Measurements from ENCODE around the gene TMEM120B. TPM values are rescaled to one million over a fixed set of nuclear protein-coding genes. Genes with fewer than 3 reads are reported as not detected.
"Not testable (repeated sequence)": the region's sequence is repeated elsewhere in the genome, so short reads cannot be mapped to it uniquely, and the experiment has no call there.

The TMEM120B gene
- total and polyA plus RNA-seq, 4 donors = 1.5 to 12.0 (median 9.1) TPM

DNA sequence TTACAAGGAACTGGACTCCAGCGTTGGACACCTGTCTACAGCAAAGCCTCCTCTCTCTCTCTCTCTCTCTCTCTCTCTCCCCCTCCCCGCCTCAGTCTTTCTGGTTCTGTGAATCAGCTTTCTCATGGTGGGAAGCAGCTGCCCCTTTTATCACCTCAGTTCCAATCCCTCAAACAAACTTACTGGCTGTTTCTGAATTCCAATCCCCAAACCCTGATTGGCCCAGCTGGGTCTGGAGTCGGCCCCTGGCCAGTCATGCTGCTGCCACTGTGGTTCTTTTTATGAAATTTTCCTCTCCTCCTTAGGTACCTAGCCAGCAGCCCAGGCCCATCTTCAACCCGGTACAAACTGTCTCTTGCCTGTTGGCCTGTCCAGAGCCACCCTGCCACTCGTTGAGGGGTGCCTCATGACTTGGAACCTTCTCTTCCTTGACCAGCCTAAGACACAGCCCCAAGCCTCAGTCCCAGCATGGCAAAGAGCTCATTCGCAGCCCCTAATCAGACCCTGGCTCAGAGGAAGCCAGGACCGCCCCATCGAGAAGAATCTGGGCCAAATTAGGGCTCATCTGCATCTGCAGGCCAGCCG lies 33.7 kb upstream of the TMEM120B start:
- Histone ChIP-seq H3K36me3 (ENCODE audit: control insufficient read depth in 1 of 2, insufficient read depth in 2 of 2, low read length in 1 of 2) (no peaks in the 10 kb centered on the region), H3K4me1 (ENCODE audit: control insufficient read depth in 1 of 2, insufficient read depth in 2 of 2, low read length in 2 of 2) (no peaks in the 10 kb centered on the region), H3K4me3 (ENCODE audit: low read length in 2 of 2) (no peak overlapping the region), H3K27me3 (ENCODE audit: control insufficient read depth in 1 of 2, insufficient read depth in 2 of 2, low read length in 1 of 2) (no peaks in the 10 kb centered on the region), H3K9me3 (ENCODE audit: control insufficient read depth, low read length) (no peaks in the 10 kb centered on the region), H3K27ac (ENCODE audit: low read depth in 1 of 2, low read length in 2 of 2) (no peak overlapping the region)
- ATAC-seq (ENCODE audit: low FRiP score) (no peak), DNase-seq (no peak)
- 66 to 76% methylated on average over 9 of the region's 9 CpGs for WGBS, 2 donors
- intact Hi-C loops (cut with DNase I) = loop anchor here (5.0 to 10.0 kb wide), 2 partner anchors 177 to 184 kb away; no protein-coding TSS in a partner anchor

- 60 to 77% methylated on average over 13 of the region's 13 CpGs for WGBS, 2 donors
- intact Hi-C loops (cut with DNase I) = loop anchor here (5.0 to 10.0 kb wide), 4 partner anchors 127 to 187 kb away; no protein-coding TSS in a partner anchor
- not testable (repeated sequence) for H3K4me1 ChIP-seq (ENCODE audit: control insufficient read depth in 1 of 2, insufficient read depth in 2 of 2, low read length in 2 of 2)
These were observed 32.8 kb upstream of the TMEM120B start for GRCh38 chr12:121679661-121680197.

DNA sequence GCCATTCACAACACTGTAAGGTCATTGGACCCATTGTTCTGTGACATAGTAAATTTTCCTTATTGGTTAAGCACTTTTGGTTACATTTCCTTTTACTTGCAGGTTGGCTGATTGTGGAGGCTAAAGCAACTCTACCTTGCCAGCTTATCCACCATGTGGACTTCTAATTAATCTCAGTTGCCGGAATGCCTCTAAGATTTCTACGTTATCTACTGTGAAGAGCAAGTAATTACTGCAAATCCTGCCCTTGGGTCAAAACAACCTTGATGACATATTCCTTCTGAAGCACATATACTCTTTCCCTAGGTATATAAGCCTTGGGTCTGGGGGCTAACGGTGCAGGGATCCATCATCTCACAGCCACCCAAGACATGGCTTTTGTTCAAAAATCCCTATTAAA lies 23.6 kb upstream of the TMEM120B start:
- ATAC-seq (ENCODE audit: low FRiP score) = no peak
- intact Hi-C loops (cut with DNase I) = no loop called here
- 79 to 90% methylated on average over 3 of the region's 3 CpGs for WGBS, 2 donors

More at GRCh38 chr12:121679661-121680197, 32.8 kb upstream of the TMEM120B start:
- not testable (repeated sequence) for ATAC-seq (ENCODE audit: low FRiP score); H3K4me3 ChIP-seq (ENCODE audit: low read length in 2 of 2); H3K27me3 ChIP-seq (ENCODE audit: control insufficient read depth in 1 of 2, insufficient read depth in 2 of 2, low read length in 1 of 2); DNase-seq; H3K9me3 ChIP-seq (ENCODE audit: control insufficient read depth, low read length); H3K36me3 ChIP-seq (ENCODE audit: control insufficient read depth in 1 of 2, insufficient read depth in 2 of 2, low read length in 1 of 2); H3K27ac ChIP-seq (ENCODE audit: low read depth in 1 of 2, low read length in 2 of 2)

GRCh38 chr12:121689430-121689829 lies 23.1 kb upstream of the TMEM120B start:
- WGBS, 2 donors = 89 to 95% methylated on average over 2 of the region's 2 CpGs
- DNase-seq (no peak), ATAC-seq (ENCODE audit: low FRiP score) (no peak)
- Histone ChIP-seq H3K27me3 (ENCODE audit: control insufficient read depth in 1 of 2, insufficient read depth in 2 of 2, low read length in 1 of 2) (no peaks in the 10 kb centered on the region), H3K9me3 (ENCODE audit: control insufficient read depth, low read length) (no peaks in the 10 kb centered on the region), H3K27ac (ENCODE audit: low read depth in 1 of 2, low read length in 2 of 2) (no peak overlapping the region), H3K4me3 (ENCODE audit: low read length in 2 of 2) (no peak overlapping the region), H3K4me1 (ENCODE audit: control insufficient read depth in 1 of 2, insufficient read depth in 2 of 2, low read length in 2 of 2) (no peaks in the 10 kb centered on the region), H3K36me3 (ENCODE audit: control insufficient read depth in 1 of 2, insufficient read depth in 2 of 2, low read length in 1 of 2) (no peaks in the 10 kb centered on the region)
- intact Hi-C loops (cut with DNase I) = no loop called here

More for the DNA sequence above, 23.6 kb upstream of the TMEM120B start:
- Histone ChIP-seq H3K4me1 (ENCODE audit: control insufficient read depth in 1 of 2, insufficient read depth in 2 of 2, low read length in 2 of 2) (no peaks in the 10 kb centered on the region), H3K4me3 (ENCODE audit: low read length in 2 of 2) (no peak overlapping the region), H3K9me3 (ENCODE audit: control insufficient read depth, low read length) (no peaks in the 10 kb centered on the region), H3K27me3 (ENCODE audit: control insufficient read depth in 1 of 2, insufficient read depth in 2 of 2, low read length in 1 of 2) (no peaks in the 10 kb centered on the region), H3K27ac (ENCODE audit: low read depth in 1 of 2, low read length in 2 of 2) (no peak overlapping the region), H3K36me3 (ENCODE audit: control insufficient read depth in 1 of 2, insufficient read depth in 2 of 2, low read length in 1 of 2) (no peaks in the 10 kb centered on the region)
- no peak for DNase-seq

DNA sequence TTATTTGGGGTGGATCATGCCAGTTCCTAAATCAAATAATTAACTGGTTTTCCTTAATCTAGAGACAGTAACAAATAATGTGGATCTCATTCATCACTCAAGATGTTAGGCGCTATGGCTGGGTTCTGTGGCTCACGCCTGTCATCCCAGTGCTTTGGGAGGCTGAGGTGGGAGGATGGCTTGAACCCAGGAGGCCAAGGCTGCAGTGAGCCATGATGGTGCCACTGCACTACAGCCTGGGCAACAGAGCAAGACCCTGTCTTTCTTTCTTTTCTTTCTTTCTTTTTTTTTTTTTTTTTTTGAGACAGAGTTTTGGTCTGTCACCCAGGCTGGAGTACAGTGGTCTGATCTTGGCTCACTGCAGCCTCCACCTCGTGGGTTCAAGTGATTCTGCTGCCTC lies 19.8 kb upstream of the TMEM120B start:
- not testable (repeated sequence) for DNase-seq; ATAC-seq (ENCODE audit: low FRiP score); H3K9me3 ChIP-seq (ENCODE audit: control insufficient read depth, low read length); H3K36me3 ChIP-seq (ENCODE audit: control insufficient read depth in 1 of 2, insufficient read depth in 2 of 2, low read length in 1 of 2); H3K27ac ChIP-seq (ENCODE audit: low read depth in 1 of 2, low read length in 2 of 2); H3K4me1 ChIP-seq (ENCODE audit: control insufficient read depth in 1 of 2, insufficient read depth in 2 of 2, low read length in 2 of 2); H3K4me3 ChIP-seq (ENCODE audit: low read length in 2 of 2); H3K27me3 ChIP-seq (ENCODE audit: control insufficient read depth in 1 of 2, insufficient read depth in 2 of 2, low read length in 1 of 2)
- 75 to 79% methylated on average over 3 of the region's 3 CpGs for WGBS, 2 donors
- intact Hi-C loops (cut with DNase I) = loop anchor here in 1 of 2 donors (10.0 kb wide), 1 partner anchor 202 kb away; no protein-coding TSS in a partner anchor

GRCh38 chr12:121693155-121693687 lies 19.3 kb upstream of the TMEM120B start:
- no peak for DNase-seq
- Histone ChIP-seq H3K27ac (ENCODE audit: low read depth in 1 of 2, low read length in 2 of 2) (no peak overlapping the region), H3K27me3 (ENCODE audit: control insufficient read depth in 1 of 2, insufficient read depth in 2 of 2, low read length in 1 of 2) (no peaks in the 10 kb centered on the region), H3K9me3 (ENCODE audit: control insufficient read depth, low read length) (no peaks in the 10 kb centered on the region), H3K4me3 (ENCODE audit: low read length in 2 of 2) (no peak overlapping the region), H3K36me3 (ENCODE audit: control insufficient read depth in 1 of 2, insufficient read depth in 2 of 2, low read length in 1 of 2) (no peaks in the 10 kb centered on the region), H3K4me1 (ENCODE audit: control insufficient read depth in 1 of 2, insufficient read depth in 2 of 2, low read length in 2 of 2) (no peaks in the 10 kb centered on the region)
- ATAC-seq (ENCODE audit: low FRiP score) = no peak
- WGBS, 2 donors = 61 to 65% methylated on average over 7 of the region's 7 CpGs
- intact Hi-C loops (cut with DNase I) = loop anchor here in 1 of 2 donors (10.0 kb wide), 1 partner anchor 202 kb away; no protein-coding TSS in a partner anchor

DNA sequence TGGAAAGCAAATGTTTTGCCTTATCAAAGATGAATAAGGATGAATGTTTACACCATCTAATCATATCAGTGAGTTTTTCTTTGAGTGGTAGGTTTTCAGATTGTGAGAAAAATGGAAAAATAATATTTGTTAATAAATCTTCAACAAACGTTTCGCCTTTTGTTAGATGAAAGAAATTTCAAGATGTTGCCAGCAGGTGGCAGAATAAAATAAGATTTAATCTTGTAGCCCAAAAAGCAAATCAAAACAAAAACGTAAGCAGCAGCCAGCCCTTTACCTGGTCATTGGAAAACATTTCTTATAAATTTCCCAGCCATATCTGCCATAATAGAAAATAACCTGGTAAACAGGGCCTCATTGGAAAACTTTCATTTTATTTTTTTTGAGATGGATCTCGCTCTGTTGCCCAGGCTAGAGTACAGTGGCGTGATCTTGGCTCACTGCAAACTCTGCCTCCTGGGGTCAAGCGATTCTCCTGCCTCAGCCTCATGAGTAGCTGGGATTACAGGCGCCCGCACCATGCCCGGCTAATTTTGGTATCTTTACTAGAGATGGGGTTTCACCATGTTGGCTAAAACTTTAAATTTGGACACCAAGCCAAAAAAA lies 15.4 kb upstream of the TMEM120B start:
- intact Hi-C loops (cut with DNase I) = loop anchor here (1.0 to 10.0 kb wide), 5 partner anchors 76 to 198 kb away; no protein-coding TSS in a partner anchor

DNA sequence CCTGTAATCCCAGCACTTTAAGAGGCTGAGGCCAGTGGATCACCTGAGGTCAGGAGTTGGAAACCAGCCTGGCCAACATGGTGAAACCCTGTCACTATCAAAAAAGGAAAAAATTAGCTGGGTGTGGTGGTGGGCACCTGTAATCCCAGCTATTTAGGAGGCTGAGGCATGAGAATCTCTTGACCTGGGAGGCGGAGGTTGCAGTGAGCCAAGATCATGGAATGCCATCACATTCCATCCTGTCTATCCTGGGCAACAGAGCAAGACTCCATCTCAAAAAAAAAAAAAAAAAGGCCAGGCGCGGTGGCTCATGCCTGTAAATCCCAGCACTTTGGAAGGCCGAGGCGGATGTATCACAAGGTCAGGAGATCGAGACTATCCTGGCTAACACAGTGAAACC lies 14.7 kb upstream of the TMEM120B start:
- ATAC-seq (ENCODE audit: low FRiP score); DNase-seq; H3K36me3 ChIP-seq (ENCODE audit: control insufficient read depth in 1 of 2, insufficient read depth in 2 of 2, low read length in 1 of 2); H3K27me3 ChIP-seq (ENCODE audit: control insufficient read depth in 1 of 2, insufficient read depth in 2 of 2, low read length in 1 of 2); H3K9me3 ChIP-seq (ENCODE audit: control insufficient read depth, low read length); H3K4me3 ChIP-seq (ENCODE audit: low read length in 2 of 2); H3K4me1 ChIP-seq (ENCODE audit: control insufficient read depth in 1 of 2, insufficient read depth in 2 of 2, low read length in 2 of 2); H3K27ac ChIP-seq (ENCODE audit: low read depth in 1 of 2, low read length in 2 of 2): not testable (repeated sequence)
- intact Hi-C loops (cut with DNase I) = loop anchor here (1.0 to 10.0 kb wide), 5 partner anchors 75 to 197 kb away; no protein-coding TSS in a partner anchor
- WGBS, 2 donors = 95 to 100% methylated on average over 6 of the region's 6 CpGs

More for the DNA sequence above, 15.4 kb upstream of the TMEM120B start:
- Histone ChIP-seq H3K36me3 (ENCODE audit: control insufficient read depth in 1 of 2, insufficient read depth in 2 of 2, low read length in 1 of 2) (no peaks in the 10 kb centered on the region), H3K9me3 (ENCODE audit: control insufficient read depth, low read length) (no peaks in the 10 kb centered on the region), H3K4me1 (ENCODE audit: control insufficient read depth in 1 of 2, insufficient read depth in 2 of 2, low read length in 2 of 2) (peaks cover 0 to 2% of the 10 kb centered on the region in 2 donors), H3K27ac (ENCODE audit: low read depth in 1 of 2, low read length in 2 of 2) (no peak overlapping the region), H3K27me3 (ENCODE audit: control insufficient read depth in 1 of 2, insufficient read depth in 2 of 2, low read length in 1 of 2) (no peaks in the 10 kb centered on the region), H3K4me3 (ENCODE audit: low read length in 2 of 2) (no peak overlapping the region)
- 32 to 34% methylated on average over 9 of the region's 9 CpGs for WGBS, 2 donors
- ATAC-seq (ENCODE audit: low FRiP score) (no peak), DNase-seq (no peak)

All from aorta (tissue), 5 donors.